Keratinocyte (primary cell): Measurements from ENCODE around the gene ARID5A. TPM values are rescaled to one million over a fixed set of nuclear protein-coding genes. Genes with fewer than 3 reads are reported as not detected.

Experiments used
- DNase-seq: peaks from one replicate; pipeline ENCODE4 v3.0.0-alpha.2; 2011; ENCODE audit warnings: low read depth, missing footprints, low spot score
- FAIRE-seq: peaks from 2 replicates; lab custom pipeline; 2011; peaks lifted over from hg19 to GRCh38; lab: Jason Lieb, UNC
- H2AFZ ChIP-seq: 2 replicates; pipeline ENCODE4 v1.6.0; 2012; ENCODE audit warnings: low read length, control low read depth, inconsistent platforms; ENCODE audit not compliant: control insufficient read depth
- H3K27ac ChIP-seq: 2 replicates; pipeline ENCODE4 v1.5.1; 2011; ENCODE audit warnings: low read length; ENCODE audit not compliant: control insufficient read depth, insufficient read depth
- H3K27me3 ChIP-seq: 3 replicates; pipeline ENCODE4 v1.6.0; 2011; ENCODE audit warnings: low read length; ENCODE audit not compliant: control insufficient read depth, insufficient read depth; ENCODE audit errors: extremely low read depth
- H3K36me3 ChIP-seq, 2 experiments: 2 replicates in 1 of 2; 3 replicates in 1 of 2; pipeline ENCODE4 v1.5.1; 2011; ENCODE audit warnings: low read length in 2 of 2, mild to moderate bottlenecking in 1 of 2; ENCODE audit not compliant: control insufficient read depth in 2 of 2, insufficient read depth in 2 of 2; ENCODE audit errors: extremely low read depth in 1 of 2
- H3K4me1 ChIP-seq: 3 replicates; pipeline ENCODE4 v1.5.1; 2011; ENCODE audit warnings: low read length; ENCODE audit not compliant: control insufficient read depth, insufficient read depth; ENCODE audit errors: extremely low read depth
- H3K4me2 ChIP-seq: 3 replicates; pipeline ENCODE4 v1.6.0; 2011; ENCODE audit warnings: low read depth, low read length; ENCODE audit not compliant: control insufficient read depth, insufficient read depth; ENCODE audit errors: extremely low read depth
- H3K4me3 ChIP-seq, 3 experiments: fragments of 200-600 bp in 1 of 3; sonication (generic) in 1 of 3; 2 replicates in 2 of 3; 3 replicates in 1 of 3; pipeline ENCODE4 v1.5.1; 2011 to 2016; ENCODE audit warnings: low read length in 3 of 3, mild to moderate bottlenecking in 3 of 3, control low read depth in 2 of 3, inconsistent platforms in 1 of 3, low read depth in 1 of 3, mixed read lengths in 1 of 3, mixed run types in 1 of 3, moderate library complexity in 1 of 3; ENCODE audit not compliant: control insufficient read depth in 2 of 3, insufficient read depth in 2 of 3; ENCODE audit errors: extremely low read depth in 1 of 3
- H3K79me2 ChIP-seq: 2 replicates; pipeline ENCODE4 v1.6.0; 2012; ENCODE audit warnings: low read length; ENCODE audit not compliant: control insufficient read depth, insufficient read depth
- H3K9ac ChIP-seq: 3 replicates; pipeline ENCODE4 v1.6.0; 2011; ENCODE audit warnings: low read length; ENCODE audit not compliant: control insufficient read depth, insufficient read depth; ENCODE audit errors: extremely low read depth
- H3K9me1 ChIP-seq: 3 replicates; pipeline ENCODE4 v1.6.0; 2011; ENCODE audit warnings: low read length; ENCODE audit not compliant: control insufficient read depth, insufficient read depth; ENCODE audit errors: extremely low read depth
- H3K9me3 ChIP-seq: 2 replicates; pipeline ENCODE4 v1.5.1; 2012; ENCODE audit warnings: low read depth, low read length; ENCODE audit not compliant: control insufficient read depth
- H4K20me1 ChIP-seq: 3 replicates; pipeline ENCODE4 v1.6.0; 2011; ENCODE audit warnings: low read length; ENCODE audit not compliant: control insufficient read depth, insufficient read depth; ENCODE audit errors: extremely low read depth
- CTCF ChIP-seq, 3 experiments: IDR thresholded peaks in 1 of 3; conservative IDR thresholded peaks in 1 of 3; optimal IDR thresholded peaks in 1 of 3; 2 replicates in 2 of 3; 3 replicates in 1 of 3; pipeline versions ENCODE3 to v1.5.1; 2011; ENCODE audit warnings: low read length in 3 of 3, mild to moderate bottlenecking in 3 of 3, moderate library complexity in 2 of 3, control low read depth in 1 of 3, inconsistent platforms in 1 of 3; ENCODE audit not compliant: insufficient read depth in 2 of 3; ENCODE audit errors: extremely low read depth in 1 of 3
- EZH2 ChIP-seq: IDR thresholded peaks from one replicate; pipeline ENCODE4 v1.6.1; 2012; ENCODE audit warnings: inconsistent platforms, mild to moderate bottlenecking, low read length, moderate library complexity
- dilution Hi-C: fragments of 300-500 bp; cut with MboI; formaldehyde crosslinking; loops from one replicate; pipeline ENCODE4 v1.7.0; 2020; ENCODE audit warnings: low sequenced_read_pairs; ENCODE audit not compliant: extremely low pct_ligation_motif_present
- polyA plus RNA-seq, 5 experiments: library from polyadenylated mRNA; depleted of rRNA in 3 of 5; stranded (reverse) in 3 of 5; stranded (forward) in 1 of 5; unstranded in 1 of 5; fragments of >200 nt; gene quantifications; 1 replicate in 1 of 5; 2 replicates in 3 of 5; 3 replicates in 1 of 5; pipeline versions ENCODE4 v1.2.1 to v1.2.3, GENCODE V29; 2011 to 2012; ENCODE audit warnings: missing spikeins in 2 of 5, low read depth in 1 of 5, low replicate concordance in 1 of 5

The ARID5A gene
- polyA plus RNA-seq, 1 donor (not counting 4 experiments of a cell fraction or from before 2014, with no cell fraction given): 1.6 TPM

- H3K36me3 ChIP-seq: no peaks in the 10 kb centered on the region
- dilution Hi-C loops: no loop called here
- TF ChIP-seq CTCF (optimal IDR thresholded peaks at IDR 0.05 in 1 of 3, IDR thresholded peaks at IDR 0.05 in 1 of 3, conservative IDR thresholded peaks at IDR 0.05 in 1 of 3; ENCODE audit: extremely low read depth in 1 of 3, insufficient read depth in 2 of 3, low read length in 3 of 3) (no peak), EZH2 (no peak)
- no peaks in the 10 kb centered on the region for H3K9me3 ChIP-seq
- FAIRE-seq: no peak
- H2AFZ ChIP-seq: no peak overlapping the region
- no peak for DNase-seq
- no peak overlapping the region for H3K4me2 ChIP-seq
- H3K4me3 ChIP-seq: no peak overlapping the region
- peaks cover 19% of the 10 kb centered on the region for H3K4me1 ChIP-seq
- no peak overlapping the region for H3K9ac ChIP-seq
- H3K9me1 ChIP-seq: no peaks in the 10 kb centered on the region
- no peak overlapping the region for H3K27ac ChIP-seq
- H3K79me2 ChIP-seq: no peaks in the 10 kb centered on the region
- peaks cover 7% of the 10 kb centered on the region for H3K27me3 ChIP-seq
- no peaks in the 10 kb centered on the region for H4K20me1 ChIP-seq
These were observed 26.7 kb upstream of the ARID5A start for GRCh38 chr2:96509847-96510230.

GRCh38 chr2:96510931-96511595 lies 25.5 kb upstream of the ARID5A start:
- H3K27me3 ChIP-seq: peaks cover 7% of the 10 kb centered on the region
- no peak overlapping the region for H3K27ac ChIP-seq
- dilution Hi-C loops: no loop called here
- no peaks in the 10 kb centered on the region for H4K20me1 ChIP-seq
- TF ChIP-seq EZH2 (no peak), CTCF (optimal IDR thresholded peaks at IDR 0.05 in 1 of 3, IDR thresholded peaks at IDR 0.05 in 1 of 3, conservative IDR thresholded peaks at IDR 0.05 in 1 of 3; ENCODE audit: extremely low read depth in 1 of 3, insufficient read depth in 2 of 3, low read length in 3 of 3) (no peak)
- H3K9me3 ChIP-seq: no peaks in the 10 kb centered on the region
- no peak overlapping the region for H3K4me2 ChIP-seq
- FAIRE-seq (no peak), DNase-seq (no peak)
- no peak overlapping the region for H2AFZ ChIP-seq
- no peaks in the 10 kb centered on the region for H3K9me1 ChIP-seq
- no peaks in the 10 kb centered on the region for H3K36me3 ChIP-seq
- no peak overlapping the region for H3K4me3 ChIP-seq
- H3K79me2 ChIP-seq: no peaks in the 10 kb centered on the region
- peaks cover 9% of the 10 kb centered on the region for H3K4me1 ChIP-seq
- H3K9ac ChIP-seq: no peak overlapping the region
